Uterus (tissue), 2 donors: ENCODE measurements around the gene DTD1.

Experiments used
- CTCF ChIP-seq, 4 experiments: fragments of 200-600 bp in 2 of 4; fragments of 450-650 bp in 2 of 4; sonication (generic) in 2 of 4; IDR thresholded peaks; one replicate each; pipeline ENCODE4 v1.5.1; 2016 to 2019; ENCODE audit warnings: antibody characterized with exemption in 4 of 4, mild to moderate bottlenecking in 2 of 4, moderate library complexity in 1 of 4
- POLR2A ChIP-seq, 2 donors: fragments of 450-650 bp; IDR thresholded peaks; one replicate each; pipeline ENCODE4 v1.6.1; 2016; ENCODE audit warnings: antibody characterized with exemption in 2 of 2, mild to moderate bottlenecking in 1 of 2, moderate library complexity in 1 of 2

GRCh38 chr20:18632196-18632789 lies 44.4 kb downstream of the DTD1 start:
- TF ChIP-seq CTCF (IDR thresholded peaks at IDR 0.05) (peak; percentile 79 to 94 (median 90)), POLR2A (IDR thresholded peaks at IDR 0.05) (no peak)
